Measurements from ENCODE around the gene SUMO4.

The SUMO4 gene

DNA sequence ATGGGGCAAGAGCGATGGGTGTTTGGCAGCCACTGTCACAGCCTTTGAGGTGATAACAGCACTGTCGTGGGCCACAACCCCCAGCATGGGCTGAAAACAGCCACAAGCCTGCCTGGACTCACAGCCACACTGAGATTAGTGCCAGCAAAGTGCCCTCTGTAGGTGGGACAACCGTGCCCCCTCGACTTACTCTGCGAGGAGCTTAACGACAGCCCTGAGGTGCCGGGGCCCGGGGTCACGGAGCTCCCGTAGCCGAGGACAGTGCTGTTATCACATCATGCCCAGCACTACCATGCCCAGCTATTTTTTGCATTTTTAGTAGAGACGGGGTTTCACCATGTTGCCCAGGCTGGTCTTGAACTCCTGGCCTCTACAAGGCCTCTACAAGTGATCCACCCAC, 36.6 kb downstream of the SUMO4 start:
- H3K4me3 ChIP-seq (ENCODE audit: low read depth in 1 of 2, low read length in 1 of 2): no peak overlapping the region
- H3K27ac ChIP-seq: no peak overlapping the region
- no peaks in the 10 kb centered on the region for H3K27me3 ChIP-seq
- no peaks in the 10 kb centered on the region for H3K36me3 ChIP-seq
- no peaks in the 10 kb centered on the region for H3K9me3 ChIP-seq
- peaks cover 0 to 4% of the 10 kb centered on the region in 2 experiments for H3K4me1 ChIP-seq (ENCODE audit: control insufficient read depth in 1 of 2, insufficient read depth in 1 of 2, low read depth in 1 of 2, low read length in 1 of 2)
- TF ChIP-seq, protein P1, sequence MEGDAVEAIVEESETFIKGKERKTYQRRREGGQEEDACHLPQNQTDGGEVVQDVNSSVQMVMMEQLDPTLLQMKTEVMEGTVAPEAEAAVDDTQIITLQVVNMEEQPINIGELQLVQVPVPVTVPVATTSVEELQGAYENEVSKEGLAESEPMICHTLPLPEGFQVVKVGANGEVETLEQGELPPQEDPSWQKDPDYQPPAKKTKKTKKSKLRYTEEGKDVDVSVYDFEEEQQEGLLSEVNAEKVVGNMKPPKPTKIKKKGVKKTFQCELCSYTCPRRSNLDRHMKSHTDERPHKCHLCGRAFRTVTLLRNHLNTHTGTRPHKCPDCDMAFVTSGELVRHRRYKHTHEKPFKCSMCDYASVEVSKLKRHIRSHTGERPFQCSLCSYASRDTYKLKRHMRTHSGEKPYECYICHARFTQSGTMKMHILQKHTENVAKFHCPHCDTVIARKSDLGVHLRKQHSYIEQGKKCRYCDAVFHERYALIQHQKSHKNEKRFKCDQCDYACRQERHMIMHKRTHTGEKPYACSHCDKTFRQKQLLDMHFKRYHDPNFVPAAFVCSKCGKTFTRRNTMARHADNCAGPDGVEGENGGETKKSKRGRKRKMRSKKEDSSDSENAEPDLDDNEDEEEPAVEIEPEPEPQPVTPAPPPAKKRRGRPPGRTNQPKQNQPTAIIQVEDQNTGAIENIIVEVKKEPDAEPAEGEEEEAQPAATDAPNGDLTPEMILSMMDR (IDR thresholded peaks at IDR 0.05): no peak

DNA sequence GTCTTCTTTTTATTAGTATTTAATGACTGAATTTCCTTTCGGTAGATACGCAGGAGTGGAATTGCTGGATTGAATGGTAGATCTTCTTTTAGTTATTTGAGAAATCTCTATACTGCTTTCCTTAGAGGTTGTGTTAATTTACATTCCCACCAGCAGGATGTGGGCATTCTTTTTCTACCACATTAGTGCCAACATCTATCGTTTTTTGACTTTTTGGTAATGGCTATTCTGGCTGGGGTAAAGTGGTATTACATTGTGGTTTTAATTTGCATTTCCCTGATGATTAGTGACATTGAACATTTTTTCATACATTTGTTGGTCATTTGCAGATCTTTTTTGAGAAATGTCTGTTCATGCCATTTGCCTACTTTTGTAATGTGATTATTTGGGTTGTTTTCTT, 37.1 kb downstream of the SUMO4 start:
- no peak overlapping the region for H3K27ac ChIP-seq
- TF ChIP-seq, protein P1 (IDR thresholded peaks at IDR 0.05): no peak
- no peaks in the 10 kb centered on the region for H3K27me3 ChIP-seq
- no peaks in the 10 kb centered on the region for H3K4me1 ChIP-seq (ENCODE audit: control insufficient read depth in 1 of 2, insufficient read depth in 1 of 2, low read depth in 1 of 2, low read length in 1 of 2)
- no peaks in the 10 kb centered on the region for H3K36me3 ChIP-seq
- no peaks in the 10 kb centered on the region for H3K9me3 ChIP-seq
- no peak overlapping the region for H3K4me3 ChIP-seq (ENCODE audit: low read depth in 1 of 2, low read length in 1 of 2)

DNA sequence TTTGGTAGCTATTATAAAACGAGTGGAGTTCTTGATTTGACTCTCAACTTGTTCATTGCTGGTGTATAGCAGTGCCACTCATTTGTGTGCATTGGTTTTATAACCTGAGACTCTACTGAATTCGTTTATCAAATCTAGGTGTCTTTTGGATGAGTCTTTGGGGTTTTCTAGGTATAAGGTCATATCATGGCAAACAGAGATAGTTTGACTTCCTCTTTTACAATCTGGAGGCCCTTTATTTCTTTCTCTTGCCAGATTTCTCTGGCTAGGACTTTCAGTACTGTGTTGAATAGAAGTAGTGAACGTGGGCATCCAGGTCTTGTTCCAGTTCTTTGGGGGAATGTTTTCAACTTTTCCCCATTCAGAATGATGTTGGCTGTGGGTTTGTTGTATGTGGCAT, 38.8 kb downstream of the SUMO4 start:
- no peaks in the 10 kb centered on the region for H3K36me3 ChIP-seq
- no peaks in the 10 kb centered on the region for H3K27me3 ChIP-seq
- no peak overlapping the region for H3K27ac ChIP-seq
- no peak overlapping the region for H3K4me3 ChIP-seq (ENCODE audit: low read depth in 1 of 2, low read length in 1 of 2)
- H3K9me3 ChIP-seq: no peaks in the 10 kb centered on the region
- H3K4me1 ChIP-seq (ENCODE audit: control insufficient read depth in 1 of 2, insufficient read depth in 1 of 2, low read depth in 1 of 2, low read length in 1 of 2): no peaks in the 10 kb centered on the region
- TF ChIP-seq, protein P1 (IDR thresholded peaks at IDR 0.05): no peak

DNA sequence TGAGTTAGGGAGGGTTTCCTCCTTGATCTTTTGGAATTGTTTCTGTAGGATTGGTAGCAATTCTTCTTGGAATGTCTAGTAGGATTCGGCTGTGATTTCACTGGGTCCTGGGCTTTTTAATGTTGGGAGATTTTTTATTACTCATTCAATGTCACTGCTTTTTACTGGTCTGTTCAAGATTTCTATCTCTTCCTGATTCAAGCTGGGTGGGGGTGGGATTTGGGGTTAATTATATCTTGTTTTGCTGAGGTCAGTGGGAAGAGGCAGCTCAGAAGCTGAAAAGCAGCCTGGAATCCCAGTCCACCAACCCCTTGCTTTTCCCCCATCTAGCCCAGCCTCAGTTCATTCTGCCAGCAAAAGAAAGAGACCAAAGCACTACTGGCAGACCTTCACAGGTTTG, 39.6 kb downstream of the SUMO4 start:
- Histone ChIP-seq H3K4me1 (ENCODE audit: control insufficient read depth in 1 of 2, insufficient read depth in 1 of 2, low read depth in 1 of 2, low read length in 1 of 2) (no peaks in the 10 kb centered on the region), H3K4me3 (ENCODE audit: low read depth in 1 of 2, low read length in 1 of 2) (no peak overlapping the region), H3K27me3 (no peaks in the 10 kb centered on the region), H3K9me3 (no peaks in the 10 kb centered on the region), H3K36me3 (no peaks in the 10 kb centered on the region), H3K27ac (no peak overlapping the region)
- TF ChIP-seq, protein P1 (IDR thresholded peaks at IDR 0.05): no peak

DNA sequence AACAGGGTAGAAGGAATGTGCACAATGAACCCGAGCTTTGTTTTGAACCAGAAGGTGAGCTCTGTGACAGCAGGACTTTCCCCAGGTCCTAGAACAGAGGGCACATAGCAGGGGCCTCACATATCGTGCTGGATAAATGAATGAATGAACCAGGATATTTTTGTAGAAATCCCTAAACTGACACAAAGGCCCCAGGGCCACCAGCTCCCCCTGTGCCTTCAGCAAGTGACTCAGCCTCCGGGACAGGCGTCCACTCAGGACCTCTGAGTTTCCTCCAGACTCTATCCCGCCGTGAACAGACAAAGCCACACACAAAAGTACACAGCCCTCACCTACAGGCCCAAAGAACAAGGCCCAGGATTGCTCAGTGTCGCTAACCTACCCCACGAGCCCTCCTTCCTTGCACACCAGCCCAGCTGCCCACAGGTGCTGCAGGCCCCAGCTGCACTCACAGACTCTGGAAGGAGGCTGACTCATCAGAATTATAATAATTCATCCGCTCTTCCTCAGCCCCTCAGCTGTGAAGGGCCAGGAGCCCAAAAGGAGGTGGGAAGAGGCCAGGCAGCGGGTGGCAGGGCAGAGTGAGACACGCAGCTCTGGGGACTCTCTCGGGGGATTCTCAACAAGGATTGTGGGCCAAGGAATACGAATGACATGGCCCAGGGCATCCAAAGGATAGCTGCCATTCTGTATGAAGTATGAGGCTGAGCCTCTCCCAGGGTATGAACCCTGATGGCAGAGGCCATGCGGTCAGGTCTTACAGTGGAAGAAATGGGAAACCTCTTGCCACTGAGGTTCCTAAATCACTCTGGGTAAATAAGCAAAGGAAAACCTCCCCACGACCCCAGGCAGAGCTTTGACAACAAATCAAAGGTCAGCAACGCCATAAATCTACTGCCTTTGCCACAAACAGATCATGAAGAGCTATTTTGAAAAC, 40.9 kb downstream of the SUMO4 start:
- Histone ChIP-seq H3K9me3 (no peaks in the 10 kb centered on the region), H3K27me3 (no peaks in the 10 kb centered on the region), H3K4me3 (ENCODE audit: low read depth in 1 of 2, low read length in 1 of 2) (no peak overlapping the region), H3K4me1 (ENCODE audit: control insufficient read depth in 1 of 2, insufficient read depth in 1 of 2, low read depth in 1 of 2, low read length in 1 of 2) (no peaks in the 10 kb centered on the region), H3K27ac (no peak overlapping the region), H3K36me3 (no peaks in the 10 kb centered on the region)
- TF ChIP-seq, protein P1 (IDR thresholded peaks at IDR 0.05): no peak
